K562 (cell line): ENCODE data around the gene ING4. TPM values are rescaled to one million over a fixed set of nuclear protein-coding genes. Genes with fewer than 3 reads are reported as not detected.

ENCODE experiments used
- ATF1 ChIP-seq, 2 experiments: fragments of 450-650 bp in 1 of 2; IDR thresholded peaks; 2 replicates each; pipeline ENCODE4 v1.6.1; 2016; ENCODE audit warnings: missing compliant biosample characterization in 1 of 2, missing genetic modification characterization in 1 of 2
- BCOR ChIP-seq: fragments of 450-650 bp; IDR thresholded peaks from 2 replicates; pipeline ENCODE4 v1.6.1; 2016
- GABPB2 ChIP-seq: fragments of 250-450 bp; sonication (Bioruptor Pico); conservative IDR thresholded peaks from 2 replicates; pipeline ENCODE4 v1.5.1; 2021; ENCODE audit warnings: mild to moderate bottlenecking
- SRSF3 ChIP-seq: fragments of 200-400 bp; formaldehyde crosslinking; IDR thresholded peaks from 2 replicates; pipeline ENCODE4 v1.6.1; 2016; ENCODE audit warnings: mild to moderate bottlenecking, low read length, moderate library complexity; ENCODE audit not compliant: insufficient read depth
- polyA plus RNA-seq, 8 experiments: library from polyadenylated mRNA; depleted of rRNA in 4 of 8; stranded (reverse) in 5 of 8; unstranded in 3 of 8; fragments of >200 nt; fragmentation: Nextera tagmentation in 2 of 8; fragmentation: Illumina TruSeq in 1 of 8; extraction: Ambion mirVana in 2 of 8; extraction: Trizol in 1 of 8; gene quantifications; 2 replicates each; pipeline versions ENCODE4 v1.2.1 to v1.2.3, GENCODE V29; 2011 to 2014; ENCODE audit warnings: inconsistent platforms in 1 of 8, missing spikeins in 1 of 8
- total RNA-seq, 7 experiments: library from RNA; depleted of rRNA in 6 of 7; stranded (reverse); fragments of >200 nt in 6 of 7; fragmentation: Illumina TruSeq in 2 of 7; extraction: Trizol in 2 of 7; gene quantifications; 2 replicates each; pipeline versions ENCODE4 v1.2.1 to v1.2.3, GENCODE V29; 2011 to 2021; ENCODE audit warnings: low replicate concordance in 1 of 7
- TF ChIP-seq, protein P1 (sequence below), 3 experiments: fragments of 200-800 bp in 1 of 3; fragments of 250-450 bp in 1 of 3; fragments of 450-650 bp in 1 of 3; sonication (Bioruptor Pico) in 1 of 3; sonication (Bioruptor generic) in 1 of 3; formaldehyde crosslinking in 1 of 3; IDR thresholded peaks; 2 replicates each; pipeline versions ENCODE4 v1.6.1 to v1.8.0; 2016 to 2022; ENCODE audit warnings: mild to moderate bottlenecking in 2 of 3, missing genetic modification characterization in 2 of 3, missing compliant biosample characterization in 1 of 3, moderate library complexity in 1 of 3
- TF ChIP-seq, protein P2 (sequence below): sonication (generic); formaldehyde crosslinking; IDR thresholded peaks from 2 replicates; pipeline ENCODE4 v1.8.1; 2023; ENCODE audit warnings: mild to moderate bottlenecking, missing genetic modification reagents
- TF ChIP-seq, protein P3 (sequence below): fragments of 450-650 bp; IDR thresholded peaks from 2 replicates; pipeline ENCODE4 v1.6.1; 2016
- TF ChIP-seq, protein P4 (sequence below): sonication (generic); formaldehyde crosslinking; IDR thresholded peaks from 2 replicates; pipeline ENCODE4 v1.8.0; 2022; ENCODE audit warnings: mild to moderate bottlenecking, missing genetic modification reagents
- TF ChIP-seq, protein P5 (sequence below): fragments of 450-650 bp; IDR thresholded peaks from 2 replicates; pipeline ENCODE4 v1.6.1; 2018; ENCODE audit not compliant: partially characterized antibody

The ING4 gene
- total and polyA plus RNA-seq, 9 of the 15 experiments (the other 6 are each of a cell fraction or from before 2014, with no cell fraction given): 6.6 to 30.2 (median 15.7) TPM

DNA sequence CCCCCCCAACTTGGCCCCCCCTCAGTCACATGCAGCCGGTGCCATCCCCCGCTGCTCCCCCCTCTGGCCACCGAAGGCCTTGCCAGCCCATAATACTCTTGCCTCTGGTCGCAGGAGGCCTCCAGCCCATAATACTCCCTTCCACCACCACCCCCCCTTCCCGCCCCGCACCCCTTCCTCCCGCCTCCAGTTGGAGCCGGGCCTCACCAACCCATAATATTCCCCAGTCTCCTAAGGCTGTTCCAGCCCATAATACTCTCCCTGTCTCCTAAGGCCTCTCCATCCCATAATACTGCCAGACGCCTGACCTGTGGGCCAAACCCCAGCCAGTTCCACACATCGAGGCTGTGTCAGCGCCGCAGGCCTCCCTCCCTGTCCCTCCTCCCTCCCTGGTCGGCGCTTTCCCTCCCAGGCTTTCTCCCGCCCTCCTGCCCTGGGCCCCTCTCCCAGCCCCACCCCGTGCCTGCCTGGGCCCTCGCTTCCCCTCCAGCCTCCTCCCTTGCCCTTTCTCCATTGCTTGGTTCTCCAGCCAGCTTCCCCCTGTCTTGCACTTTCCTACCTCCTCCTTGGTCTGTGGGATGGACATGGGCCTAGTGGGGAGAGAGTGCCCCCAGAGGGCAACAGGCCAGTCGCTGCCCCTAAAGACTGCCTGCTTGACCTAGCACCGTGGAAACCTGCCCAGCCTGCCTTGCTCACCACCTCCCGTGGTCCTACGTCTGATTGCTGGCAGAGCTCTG lies 49.0 kb downstream of the ING4 start (continued):
- TF ChIP-seq, protein P1, sequence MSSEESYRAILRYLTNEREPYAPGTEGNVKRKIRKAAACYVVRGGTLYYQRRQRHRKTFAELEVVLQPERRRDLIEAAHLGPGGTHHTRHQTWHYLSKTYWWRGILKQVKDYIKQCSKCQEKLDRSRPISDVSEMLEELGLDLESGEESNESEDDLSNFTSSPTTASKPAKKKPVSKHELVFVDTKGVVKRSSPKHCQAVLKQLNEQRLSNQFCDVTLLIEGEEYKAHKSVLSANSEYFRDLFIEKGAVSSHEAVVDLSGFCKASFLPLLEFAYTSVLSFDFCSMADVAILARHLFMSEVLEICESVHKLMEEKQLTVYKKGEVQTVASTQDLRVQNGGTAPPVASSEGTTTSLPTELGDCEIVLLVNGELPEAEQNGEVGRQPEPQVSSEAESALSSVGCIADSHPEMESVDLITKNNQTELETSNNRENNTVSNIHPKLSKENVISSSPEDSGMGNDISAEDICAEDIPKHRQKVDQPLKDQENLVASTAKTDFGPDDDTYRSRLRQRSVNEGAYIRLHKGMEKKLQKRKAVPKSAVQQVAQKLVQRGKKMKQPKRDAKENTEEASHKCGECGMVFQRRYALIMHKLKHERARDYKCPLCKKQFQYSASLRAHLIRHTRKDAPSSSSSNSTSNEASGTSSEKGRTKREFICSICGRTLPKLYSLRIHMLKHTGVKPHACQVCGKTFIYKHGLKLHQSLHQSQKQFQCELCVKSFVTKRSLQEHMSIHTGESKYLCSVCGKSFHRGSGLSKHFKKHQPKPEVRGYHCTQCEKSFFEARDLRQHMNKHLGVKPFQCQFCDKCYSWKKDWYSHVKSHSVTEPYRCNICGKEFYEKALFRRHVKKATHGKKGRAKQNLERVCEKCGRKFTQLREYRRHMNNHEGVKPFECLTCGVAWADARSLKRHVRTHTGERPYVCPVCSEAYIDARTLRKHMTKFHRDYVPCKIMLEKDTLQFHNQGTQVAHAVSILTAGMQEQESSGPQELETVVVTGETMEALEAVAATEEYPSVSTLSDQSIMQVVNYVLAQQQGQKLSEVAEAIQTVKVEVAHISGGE (CRISPR knock-in tag; IDR thresholded peaks at IDR 0.05): peak in 1 of 3 experiments; percentile 38; a peak in 1 of 6 replicates
- TF ChIP-seq, protein P2, sequence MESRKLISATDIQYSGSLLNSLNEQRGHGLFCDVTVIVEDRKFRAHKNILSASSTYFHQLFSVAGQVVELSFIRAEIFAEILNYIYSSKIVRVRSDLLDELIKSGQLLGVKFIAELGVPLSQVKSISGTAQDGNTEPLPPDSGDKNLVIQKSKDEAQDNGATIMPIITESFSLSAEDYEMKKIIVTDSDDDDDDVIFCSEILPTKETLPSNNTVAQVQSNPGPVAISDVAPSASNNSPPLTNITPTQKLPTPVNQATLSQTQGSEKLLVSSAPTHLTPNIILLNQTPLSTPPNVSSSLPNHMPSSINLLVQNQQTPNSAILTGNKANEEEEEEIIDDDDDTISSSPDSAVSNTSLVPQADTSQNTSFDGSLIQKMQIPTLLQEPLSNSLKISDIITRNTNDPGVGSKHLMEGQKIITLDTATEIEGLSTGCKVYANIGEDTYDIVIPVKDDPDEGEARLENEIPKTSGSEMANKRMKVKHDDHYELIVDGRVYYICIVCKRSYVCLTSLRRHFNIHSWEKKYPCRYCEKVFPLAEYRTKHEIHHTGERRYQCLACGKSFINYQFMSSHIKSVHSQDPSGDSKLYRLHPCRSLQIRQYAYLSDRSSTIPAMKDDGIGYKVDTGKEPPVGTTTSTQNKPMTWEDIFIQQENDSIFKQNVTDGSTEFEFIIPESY (CRISPR knock-in tag): no peak
- TF ChIP-seq, protein P3, sequence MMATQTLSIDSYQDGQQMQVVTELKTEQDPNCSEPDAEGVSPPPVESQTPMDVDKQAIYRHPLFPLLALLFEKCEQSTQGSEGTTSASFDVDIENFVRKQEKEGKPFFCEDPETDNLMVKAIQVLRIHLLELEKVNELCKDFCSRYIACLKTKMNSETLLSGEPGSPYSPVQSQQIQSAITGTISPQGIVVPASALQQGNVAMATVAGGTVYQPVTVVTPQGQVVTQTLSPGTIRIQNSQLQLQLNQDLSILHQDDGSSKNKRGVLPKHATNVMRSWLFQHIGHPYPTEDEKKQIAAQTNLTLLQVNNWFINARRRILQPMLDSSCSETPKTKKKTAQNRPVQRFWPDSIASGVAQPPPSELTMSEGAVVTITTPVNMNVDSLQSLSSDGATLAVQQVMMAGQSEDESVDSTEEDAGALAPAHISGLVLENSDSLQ: peak; percentile 65
- TF ChIP-seq BCOR (no peak), GABPB2 (CRISPR knock-in tag) (no peak), SRSF3 (no peak), ATF1 (CRISPR knock-in tag; IDR thresholded peaks at IDR 0.05) (no peak), ATF1 (tag; IDR thresholded peaks at IDR 0.05) (0 out of 2 replicates have a peak, but pooled peaks have one; percentile 25)
- TF ChIP-seq, protein P4, sequence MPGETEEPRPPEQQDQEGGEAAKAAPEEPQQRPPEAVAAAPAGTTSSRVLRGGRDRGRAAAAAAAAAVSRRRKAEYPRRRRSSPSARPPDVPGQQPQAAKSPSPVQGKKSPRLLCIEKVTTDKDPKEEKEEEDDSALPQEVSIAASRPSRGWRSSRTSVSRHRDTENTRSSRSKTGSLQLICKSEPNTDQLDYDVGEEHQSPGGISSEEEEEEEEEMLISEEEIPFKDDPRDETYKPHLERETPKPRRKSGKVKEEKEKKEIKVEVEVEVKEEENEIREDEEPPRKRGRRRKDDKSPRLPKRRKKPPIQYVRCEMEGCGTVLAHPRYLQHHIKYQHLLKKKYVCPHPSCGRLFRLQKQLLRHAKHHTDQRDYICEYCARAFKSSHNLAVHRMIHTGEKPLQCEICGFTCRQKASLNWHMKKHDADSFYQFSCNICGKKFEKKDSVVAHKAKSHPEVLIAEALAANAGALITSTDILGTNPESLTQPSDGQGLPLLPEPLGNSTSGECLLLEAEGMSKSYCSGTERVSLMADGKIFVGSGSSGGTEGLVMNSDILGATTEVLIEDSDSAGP (CRISPR knock-in tag): no peak
- TF ChIP-seq, protein P5, sequence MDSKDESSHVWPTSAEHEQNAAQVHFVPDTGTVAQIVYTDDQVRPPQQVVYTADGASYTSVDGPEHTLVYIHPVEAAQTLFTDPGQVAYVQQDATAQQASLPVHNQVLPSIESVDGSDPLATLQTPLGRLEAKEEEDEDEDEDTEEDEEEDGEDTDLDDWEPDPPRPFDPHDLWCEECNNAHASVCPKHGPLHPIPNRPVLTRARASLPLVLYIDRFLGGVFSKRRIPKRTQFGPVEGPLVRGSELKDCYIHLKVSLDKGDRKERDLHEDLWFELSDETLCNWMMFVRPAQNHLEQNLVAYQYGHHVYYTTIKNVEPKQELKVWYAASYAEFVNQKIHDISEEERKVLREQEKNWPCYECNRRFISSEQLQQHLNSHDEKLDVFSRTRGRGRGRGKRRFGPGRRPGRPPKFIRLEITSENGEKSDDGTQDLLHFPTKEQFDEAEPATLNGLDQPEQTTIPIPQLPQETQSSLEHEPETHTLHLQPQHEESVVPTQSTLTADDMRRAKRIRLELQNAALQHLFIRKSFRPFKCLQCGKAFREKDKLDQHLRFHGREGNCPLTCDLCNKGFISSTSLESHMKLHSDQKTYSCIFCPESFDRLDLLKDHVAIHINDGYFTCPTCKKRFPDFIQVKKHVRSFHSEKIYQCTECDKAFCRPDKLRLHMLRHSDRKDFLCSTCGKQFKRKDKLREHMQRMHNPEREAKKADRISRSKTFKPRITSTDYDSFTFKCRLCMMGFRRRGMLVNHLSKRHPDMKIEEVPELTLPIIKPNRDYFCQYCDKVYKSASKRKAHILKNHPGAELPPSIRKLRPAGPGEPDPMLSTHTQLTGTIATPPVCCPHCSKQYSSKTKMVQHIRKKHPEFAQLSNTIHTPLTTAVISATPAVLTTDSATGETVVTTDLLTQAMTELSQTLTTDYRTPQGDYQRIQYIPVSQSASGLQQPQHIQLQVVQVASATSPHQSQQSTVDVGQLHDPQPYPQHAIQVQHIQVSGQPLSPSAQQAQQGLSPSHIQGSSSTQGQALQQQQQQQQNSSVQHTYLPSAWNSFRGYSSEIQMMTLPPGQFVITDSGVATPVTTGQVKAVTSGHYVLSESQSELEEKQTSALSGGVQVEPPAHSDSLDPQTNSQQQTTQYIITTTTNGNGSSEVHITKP: peak; percentile 29
